Naive thymus-derived CD4-positive, alpha-beta T cell (primary cell): ENCODE results near the gene TAF12. TPM values are rescaled to one million over a fixed set of nuclear protein-coding genes. Genes with fewer than 3 reads are reported as not detected.
"Not testable (repeated sequence)": the region's sequence is repeated elsewhere in the genome, so short reads cannot be mapped to it uniquely, and the experiment has no call there.

Experiments used
- ATAC-seq: fragments of 150-1000 bp; cut with Tn5 transposase; 2 replicates; pipeline ENCODE4 v1.10.0; 2021; ENCODE audit warnings: mild to moderate bottlenecking, moderate library complexity
- CTCF ChIA-PET: fragments of 350-600 bp; sonication (Branson Sonifier 250); formaldehyde crosslinking; loops from one replicate; lab custom pipeline; 2021; ENCODE audit warnings: antibody characterized with exemption; lab: Charles Lee
- POLR2A ChIA-PET: fragments of 350-600 bp; sonication (Branson Sonifier 250); formaldehyde crosslinking; loops from one replicate; lab custom pipeline; 2021; ENCODE audit warnings: antibody characterized with exemption, inconsistent platforms; lab: Charles Lee
- DNase-seq, 9 donors: peaks; one replicate each; pipeline versions ENCODE4 v3.0.0 to v3.0.0-alpha.2; 2020 to 2022; ENCODE audit warnings: mixed read lengths in 1 of 9
- H3K27ac ChIP-seq: one replicate; pipeline ENCODE4 v1.7.0; 2013; ENCODE audit warnings: mild to moderate bottlenecking, low read depth, low read length, moderate library complexity
- H3K27me3 ChIP-seq, 2 donors: one replicate each; pipeline ENCODE4 v1.7.0; 2013; ENCODE audit warnings: low read length in 2 of 2, mild to moderate bottlenecking in 2 of 2, moderate library complexity in 2 of 2; ENCODE audit not compliant: control insufficient read depth in 2 of 2, insufficient read depth in 2 of 2
- H3K36me3 ChIP-seq, 3 experiments: 1 replicate in 2 of 3; 2 replicates in 1 of 3; pipeline ENCODE4 v1.7.0; 2013; ENCODE audit warnings: low read length in 3 of 3, mild to moderate bottlenecking in 3 of 3, moderate library complexity in 1 of 3; ENCODE audit not compliant: insufficient read depth in 3 of 3, control insufficient read depth in 2 of 3
- H3K4me1 ChIP-seq, 2 donors: one replicate each; pipeline ENCODE4 v1.7.0; 2013; ENCODE audit warnings: low read length in 2 of 2, mild to moderate bottlenecking in 2 of 2, moderate library complexity in 1 of 2; ENCODE audit not compliant: control insufficient read depth in 2 of 2, insufficient read depth in 2 of 2
- H3K4me3 ChIP-seq: 2 replicates; pipeline ENCODE4 v1.7.0; 2013; ENCODE audit warnings: mild to moderate bottlenecking, low read length
- H3K9me3 ChIP-seq, 3 experiments: 1 replicate in 2 of 3; 2 replicates in 1 of 3; pipeline ENCODE4 v1.7.0; 2013; ENCODE audit warnings: low read length in 3 of 3; ENCODE audit not compliant: control insufficient read depth in 2 of 3
- H3K27ac Mint-ChIP-seq, 9 donors: one replicate each; pipeline ENCODE4 v1.8.0; 2020 to 2022; ENCODE audit warnings: mixed read lengths in 9 of 9, mild to moderate bottlenecking in 8 of 9, moderate library complexity in 5 of 9, inconsistent platforms in 2 of 9
- H3K27me3 Mint-ChIP-seq, 5 donors: one replicate each; pipeline ENCODE4 v1.8.0; 2021 to 2022; ENCODE audit warnings: mixed read lengths in 5 of 5, mild to moderate bottlenecking in 1 of 5
- H3K36me3 Mint-ChIP-seq, 5 donors: one replicate each; pipeline ENCODE4 v1.8.0; 2020 to 2022; ENCODE audit warnings: mixed read lengths in 5 of 5, mild to moderate bottlenecking in 3 of 5, inconsistent platforms in 1 of 5
- H3K4me1 Mint-ChIP-seq, 7 donors: one replicate each; pipeline ENCODE4 v1.8.0; 2020 to 2022; ENCODE audit warnings: mixed read lengths in 7 of 7, mild to moderate bottlenecking in 3 of 7, inconsistent platforms in 1 of 7
- H3K4me3 Mint-ChIP-seq, 10 donors: one replicate each; pipeline ENCODE4 v1.8.0; 2020 to 2022; ENCODE audit warnings: mild to moderate bottlenecking in 10 of 10, mixed read lengths in 10 of 10, moderate library complexity in 6 of 10, inconsistent platforms in 2 of 10
- H3K9me3 Mint-ChIP-seq, 11 donors: one replicate each; pipeline ENCODE4 v1.8.0; 2020 to 2022; ENCODE audit warnings: mixed read lengths in 11 of 11, mild to moderate bottlenecking in 4 of 11, inconsistent platforms in 1 of 11, moderate library complexity in 1 of 11
- intact Hi-C, 2 donors: fragments of 100-400 bp; cut with micrococcal nuclease; formaldehyde crosslinking; loops; one replicate each; pipeline ENCODE4 v1.15.1; 2023
- polyA plus RNA-seq, 2 donors: library from polyadenylated mRNA; unstranded; fragments of 300-500 nt; fragmentation: Illumina TruSeq; gene quantifications; one replicate each; pipeline ENCODE4 v1.2.3, GENCODE V29; 2021
- total RNA-seq, 6 experiments: library from RNA in 5 of 6; stranded (reverse) in 5 of 6; gene quantifications; 1 replicate in 5 of 6; 2 replicates in 1 of 6; pipeline ENCODE4 v1.2.3 and lab custom pipeline; 2021 to 2026

The TAF12 gene
- total and polyA plus RNA-seq, 7 experiments from 2014 or later = 13.0 to 41.8 (median 23.4) TPM

- Histone ChIP-seq H3K27me3 (no peaks in the 10 kb centered on the region), H3K9me3 (no peaks in the 10 kb centered on the region), H3K4me1 (peaks cover 20 to 23% of the 10 kb centered on the region in 2 donors), H3K36me3 (peaks cover 11 to 54% (median 26%) of the 10 kb centered on the region in 3 experiments), H3K4me3 (no peak overlapping the region), H3K27ac (no peak overlapping the region)
- H3K27me3 Mint-ChIP-seq = no peaks in the 10 kb centered on the region
- peak overlapping the region in 2 of 10 donors; percentile 16 to 39 for H3K4me3 Mint-ChIP-seq
- H3K36me3 Mint-ChIP-seq = peaks cover 0 to 38% (median 27%) of the 10 kb centered on the region in 5 donors
- ChIA-PET CTCF (no interaction called here), POLR2A (interaction anchor here (0.7 to 7.3 kb wide), 6 partner anchors 19 to 70 kb away, joined by 3 to 109 read pairs (median 20); partner anchors contain the start of genes RCC1, RNU11 and TRNAU1AP)
- peaks cover 0 to 4% (median 0%) of the 10 kb centered on the region in 11 donors for H3K9me3 Mint-ChIP-seq
- intact Hi-C loops = no loop called here
- ATAC-seq = no peak
- H3K27ac Mint-ChIP-seq = peak overlapping the region in 6 of 9 donors; percentile 11 to 73 (median 42)
- DNase-seq = no peak
- H3K4me1 Mint-ChIP-seq = peaks cover 20 to 44% (median 34%) of the 10 kb centered on the region in 7 donors
Measured at GRCh38 chr1:28577738-28578536, 64.9 kb downstream of the TAF12 start.

DNA sequence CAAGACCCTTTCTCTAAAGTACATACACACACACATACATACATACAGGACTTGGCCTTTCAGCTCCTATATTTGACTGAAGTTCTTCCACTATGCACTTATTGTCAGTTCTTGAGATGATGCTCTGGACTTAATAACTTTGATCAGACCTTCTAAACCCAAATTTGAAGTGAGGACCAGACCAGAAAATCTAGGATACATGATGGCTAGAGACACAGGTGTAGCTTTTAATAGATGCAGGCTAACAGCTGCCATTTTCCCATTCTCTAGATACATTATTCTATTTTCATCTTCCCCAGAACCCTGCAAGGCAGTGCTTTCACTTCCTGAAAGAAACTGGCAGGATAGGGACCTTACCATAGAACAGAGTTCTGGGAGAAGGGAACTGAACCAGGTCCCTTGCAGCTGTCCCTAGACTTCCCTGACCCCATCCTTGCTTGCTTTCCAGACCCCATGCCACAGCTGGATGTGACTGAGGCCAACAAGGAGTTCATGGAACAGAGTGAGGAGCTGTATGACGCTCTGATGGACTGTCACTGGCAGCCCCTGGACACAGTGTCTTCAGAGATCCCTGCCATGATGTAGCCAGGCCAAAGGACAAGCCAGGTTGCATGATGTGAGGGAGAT is 65.7 kb downstream of the TAF12 start:
- intact Hi-C loops = no loop called here
- CTCF ChIA-PET = interaction anchor here (0.5 kb wide), 1 partner anchor 12 kb away, joined by 3 read pairs; no protein-coding TSS in a partner anchor
- no peak overlapping the region for H3K4me3 Mint-ChIP-seq

DNA sequence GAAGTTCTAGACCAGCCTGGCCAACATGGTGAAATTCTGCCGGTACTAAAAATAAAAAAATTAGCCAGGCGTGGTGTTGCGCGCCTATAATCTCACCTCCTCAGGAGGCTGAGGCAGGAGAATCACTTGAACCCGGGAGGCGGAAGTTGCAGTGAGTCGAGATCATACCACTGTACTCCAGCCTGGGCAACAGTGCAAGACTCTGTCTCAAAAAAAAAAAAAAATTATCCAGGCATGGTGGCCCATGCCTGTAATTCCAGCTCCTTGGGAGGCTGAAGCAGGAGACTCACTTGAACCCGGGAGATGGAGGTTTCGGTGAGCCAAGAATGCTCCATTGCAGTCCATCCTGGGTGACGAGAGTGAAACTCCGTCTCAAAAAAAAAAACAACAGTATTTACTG is 69.3 kb downstream of the TAF12 start:
- Histone ChIP-seq H3K27ac (no peak overlapping the region), H3K4me3 (no peak overlapping the region), H3K36me3 (peaks cover 0 to 59% (median 15%) of the 10 kb centered on the region in 3 experiments), H3K4me1 (no peaks in the 10 kb centered on the region), H3K9me3 (no peaks in the 10 kb centered on the region), H3K27me3 (no peaks in the 10 kb centered on the region)
- ATAC-seq = no peak
- DNase-seq = no peak
- CTCF ChIA-PET = no interaction called here
- POLR2A ChIA-PET = no interaction called here
- Mint-ChIP-seq H3K4me3 (no peak overlapping the region), H3K36me3 (peaks cover 0 to 36% (median 15%) of the 10 kb centered on the region in 5 donors), H3K27ac (no peak overlapping the region), H3K27me3 (no peaks in the 10 kb centered on the region), H3K4me1 (peaks cover 2 to 13% (median 8%) of the 10 kb centered on the region in 7 donors), H3K9me3 (no peaks in the 10 kb centered on the region)
- intact Hi-C loops = no loop called here

More for the DNA sequence above, 65.7 kb downstream of the TAF12 start:
- no peak overlapping the region for H3K27ac ChIP-seq
- peaks cover 11 to 55% (median 26%) of the 10 kb centered on the region in 3 experiments for H3K36me3 ChIP-seq
- peaks cover 18 to 39% (median 29%) of the 10 kb centered on the region in 7 donors for H3K4me1 Mint-ChIP-seq
- POLR2A ChIA-PET = interaction anchor here (0.7 to 7.3 kb wide), 5 partner anchors 25 to 71 kb away, joined by 3 to 106 read pairs (median 5); partner anchors contain the start of genes RCC1 and RNU11
- DNase-seq = no peak
- ATAC-seq = no peak
- no peaks in the 10 kb centered on the region for H3K9me3 ChIP-seq
- peak overlapping the region in 4 of 9 donors; percentile 8 to 62 (median 47) for H3K27ac Mint-ChIP-seq
- peaks cover 19 to 20% of the 10 kb centered on the region in 2 donors for H3K4me1 ChIP-seq
- H3K4me3 ChIP-seq = no peak overlapping the region
- H3K27me3 ChIP-seq = no peaks in the 10 kb centered on the region
- H3K27me3 Mint-ChIP-seq = no peaks in the 10 kb centered on the region
- peaks cover 0 to 38% (median 27%) of the 10 kb centered on the region in 5 donors for H3K36me3 Mint-ChIP-seq
- H3K9me3 Mint-ChIP-seq = peaks cover 0 to 4% (median 0%) of the 10 kb centered on the region in 11 donors

- H3K4me1 Mint-ChIP-seq, H3K4me3 ChIP-seq, H3K27me3 ChIP-seq, H3K9me3 Mint-ChIP-seq, H3K4me3 Mint-ChIP-seq, H3K27me3 Mint-ChIP-seq, H3K4me1 ChIP-seq, intact Hi-C loops, H3K27ac ChIP-seq, H3K27ac Mint-ChIP-seq, POLR2A ChIA-PET, ATAC-seq, DNase-seq, H3K9me3 ChIP-seq, CTCF ChIA-PET: not testable (repeated sequence)
- peaks cover 0 to 59% (median 9%) of the 10 kb centered on the region in 3 experiments for H3K36me3 ChIP-seq
- H3K36me3 Mint-ChIP-seq = peaks cover 0 to 36% (median 15%) of the 10 kb centered on the region in 5 donors
Measured at GRCh38 chr1:28572891-28573290, 70.0 kb downstream of the TAF12 start.

- peaks cover under 1 to 59% (median 5%) of the 10 kb centered on the region in 3 experiments for H3K36me3 ChIP-seq
- ChIA-PET POLR2A (interaction anchor here (1.0 to 2.6 kb wide), 3 partner anchors 9 to 313 kb away, joined by 3 to 15 read pairs (median 3); no protein-coding TSS in a partner anchor), CTCF (no interaction called here)
Measured at GRCh38 chr1:28571911-28572310, 71.0 kb downstream of the TAF12 start.

DNA sequence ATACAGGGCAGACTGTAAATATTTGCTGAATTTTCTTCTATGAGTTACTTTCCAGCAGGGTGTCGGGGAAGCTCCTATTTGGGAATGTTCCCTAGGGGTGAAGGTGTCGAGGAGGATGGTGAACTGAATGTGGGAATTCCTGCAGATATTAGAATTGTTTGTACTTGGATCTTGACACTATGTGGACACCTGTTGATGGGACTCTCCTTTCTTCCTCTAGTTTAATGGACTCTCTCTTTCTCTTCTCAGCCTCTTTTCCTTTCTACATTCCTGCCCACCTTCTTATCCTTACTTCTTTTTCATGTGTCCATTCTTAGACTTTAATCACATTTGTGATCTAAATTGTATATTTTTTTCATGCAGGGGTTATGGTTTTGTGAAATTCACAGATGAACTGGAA is 75.9 kb downstream of the TAF12 start:
- intact Hi-C loops = no loop called here
- DNase-seq (no peak), ATAC-seq (no peak)
- peaks cover 5 to 32% (median 12%) of the 10 kb centered on the region in 5 donors for H3K36me3 Mint-ChIP-seq
- Histone ChIP-seq H3K36me3 (peaks cover 13 to 72% (median 21%) of the 10 kb centered on the region in 3 experiments), H3K27ac (no peak overlapping the region), H3K9me3 (no peaks in the 10 kb centered on the region), H3K4me3 (no peak overlapping the region), H3K27me3 (no peaks in the 10 kb centered on the region), H3K4me1 (no peaks in the 10 kb centered on the region)
- H3K27ac Mint-ChIP-seq = peak overlapping the region in 1 of 9 donors; percentile 39
- H3K9me3 Mint-ChIP-seq = no peaks in the 10 kb centered on the region
- POLR2A ChIA-PET = interaction anchor here (0.6 to 3.7 kb wide), 3 partner anchors 13 to 260 kb away, joined by 3 to 15 read pairs (median 5); no protein-coding TSS in a partner anchor
- no peaks in the 10 kb centered on the region for H3K27me3 Mint-ChIP-seq
- H3K4me1 Mint-ChIP-seq = peaks cover 0 to 6% (median 0%) of the 10 kb centered on the region in 7 donors
- CTCF ChIA-PET = interaction anchor here (0.6 kb wide), 1 partner anchor 35 kb away, joined by 3 read pairs; no protein-coding TSS in a partner anchor
- no peak overlapping the region for H3K4me3 Mint-ChIP-seq

More at GRCh38 chr1:28571911-28572310, 71.0 kb downstream of the TAF12 start:
- no peak for DNase-seq
- no peaks in the 10 kb centered on the region for H3K4me1 ChIP-seq
- no peak for ATAC-seq
- H3K4me3 Mint-ChIP-seq = no peak overlapping the region
- no peaks in the 10 kb centered on the region for H3K9me3 Mint-ChIP-seq
- no peak overlapping the region for H3K27ac ChIP-seq
- H3K4me1 Mint-ChIP-seq = peaks cover 0 to 4% (median 0%) of the 10 kb centered on the region in 7 donors
- no peak overlapping the region for H3K4me3 ChIP-seq
- H3K36me3 Mint-ChIP-seq = peaks cover 3 to 31% (median 14%) of the 10 kb centered on the region in 5 donors
- peak overlapping the region in 1 of 9 donors; percentile 32 for H3K27ac Mint-ChIP-seq
- no peaks in the 10 kb centered on the region for H3K9me3 ChIP-seq
- intact Hi-C loops = no loop called here
- no peaks in the 10 kb centered on the region for H3K27me3 Mint-ChIP-seq
- no peaks in the 10 kb centered on the region for H3K27me3 ChIP-seq
